H1 (cell line): ENCODE measurements around the gene TPT1. TPM values are rescaled to one million over a fixed set of nuclear protein-coding genes. Genes with fewer than 3 reads are reported as not detected.

Experiments
- EP300 ChIP-seq, 2 experiments: IDR thresholded peaks; 1 replicate in 1 of 2; 2 replicates in 1 of 2; pipeline ENCODE4 v1.6.1; 2011 to 2012; ENCODE audit warnings: low read depth in 2 of 2, low read length in 2 of 2, mild to moderate bottlenecking in 2 of 2, borderline replicate concordance in 1 of 2, inconsistent platforms in 1 of 2, moderate library complexity in 1 of 2
- MAFK ChIP-seq: IDR thresholded peaks from 2 replicates; pipeline ENCODE4 v1.6.1; 2012; ENCODE audit warnings: low read depth, mild to moderate bottlenecking, improper control_type of control experiment, low read length
- SIX5 ChIP-seq: IDR thresholded peaks from 2 replicates; pipeline ENCODE4 v1.6.1; 2011; ENCODE audit warnings: mild to moderate bottlenecking, low read depth, low read length
- TAF7 ChIP-seq: optimal IDR thresholded peaks from 2 replicates; pipeline ENCODE3; 2011; ENCODE audit warnings: low read depth, mild to moderate bottlenecking, inconsistent platforms, low read length, moderate library complexity, borderline replicate concordance
- YY1 ChIP-seq: IDR thresholded peaks from 2 replicates; pipeline ENCODE4 v1.6.1; 2011; ENCODE audit warnings: low read depth, mild to moderate bottlenecking, low read length
- polyA plus RNA-seq, 7 experiments: library from polyadenylated mRNA; depleted of rRNA in 3 of 7; stranded (reverse) in 5 of 7; unstranded in 2 of 7; fragments of >200 nt in 5 of 7; fragments of 200-250 nt in 2 of 7; gene quantifications; 1 replicate in 5 of 7; 2 replicates in 1 of 7; 4 replicates in 1 of 7; pipeline versions ENCODE4 v1.2.1 to v1.2.3, GENCODE V29; 2011 to 2013; ENCODE audit warnings: missing spikeins in 2 of 7, mixed read lengths in 2 of 7
- total RNA-seq: library from RNA; stranded (reverse); fragmentation: NEBNext Ultra II Directional; extraction: Animal tissue kit (Norgen Biotek cat#: 25700); gene quantifications from 2 replicates; pipeline ENCODE4 v1.2.1, GENCODE V29; 2021
- TF ChIP-seq, protein P1 (sequence below): fragments of 300-600 bp; sonication (generic); IDR thresholded peaks from 2 replicates; pipeline ENCODE4 v1.7.1; 2012; ENCODE audit warnings: low read length, moderate library complexity, mild to moderate bottlenecking, inconsistent platforms; ENCODE audit not compliant: insufficient replicate concordance
- TF ChIP-seq, protein P2 (sequence below), 3 experiments: IDR thresholded peaks; 1 replicate in 2 of 3; 2 replicates in 1 of 3; pipeline versions ENCODE4 v1.5.1 to v1.6.1; 2011; ENCODE audit warnings: low read length in 3 of 3, mild to moderate bottlenecking in 3 of 3, inconsistent platforms in 2 of 3, low read depth in 1 of 3, moderate library complexity in 1 of 3; ENCODE audit not compliant: insufficient read depth in 1 of 3; ENCODE audit errors: control extremely low read depth in 1 of 3

Gene TPT1
- total and polyA plus RNA-seq, 2 of the 8 experiments (the other 6 are each of a cell fraction or from before 2014, with no cell fraction given), result 2,245 to 2,279 TPM

DNA sequence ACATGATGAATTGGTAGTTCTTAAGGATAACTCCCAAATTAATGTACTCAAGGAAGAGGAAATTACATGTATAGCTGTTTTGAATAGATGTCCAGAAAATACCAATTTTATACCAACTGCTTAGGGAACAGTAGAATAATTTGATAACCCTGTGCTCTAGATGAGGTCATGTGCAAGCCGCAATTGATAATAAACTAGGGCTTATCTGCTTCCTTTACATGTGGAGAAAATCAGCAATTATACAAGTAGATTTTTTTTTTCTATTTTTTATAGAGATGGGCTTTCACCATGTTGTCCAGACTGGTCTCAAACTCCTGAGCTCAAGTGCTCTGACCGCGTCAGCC lies 9.3 kb downstream of the TPT1 start (continued):
- TF ChIP-seq, protein P1, sequence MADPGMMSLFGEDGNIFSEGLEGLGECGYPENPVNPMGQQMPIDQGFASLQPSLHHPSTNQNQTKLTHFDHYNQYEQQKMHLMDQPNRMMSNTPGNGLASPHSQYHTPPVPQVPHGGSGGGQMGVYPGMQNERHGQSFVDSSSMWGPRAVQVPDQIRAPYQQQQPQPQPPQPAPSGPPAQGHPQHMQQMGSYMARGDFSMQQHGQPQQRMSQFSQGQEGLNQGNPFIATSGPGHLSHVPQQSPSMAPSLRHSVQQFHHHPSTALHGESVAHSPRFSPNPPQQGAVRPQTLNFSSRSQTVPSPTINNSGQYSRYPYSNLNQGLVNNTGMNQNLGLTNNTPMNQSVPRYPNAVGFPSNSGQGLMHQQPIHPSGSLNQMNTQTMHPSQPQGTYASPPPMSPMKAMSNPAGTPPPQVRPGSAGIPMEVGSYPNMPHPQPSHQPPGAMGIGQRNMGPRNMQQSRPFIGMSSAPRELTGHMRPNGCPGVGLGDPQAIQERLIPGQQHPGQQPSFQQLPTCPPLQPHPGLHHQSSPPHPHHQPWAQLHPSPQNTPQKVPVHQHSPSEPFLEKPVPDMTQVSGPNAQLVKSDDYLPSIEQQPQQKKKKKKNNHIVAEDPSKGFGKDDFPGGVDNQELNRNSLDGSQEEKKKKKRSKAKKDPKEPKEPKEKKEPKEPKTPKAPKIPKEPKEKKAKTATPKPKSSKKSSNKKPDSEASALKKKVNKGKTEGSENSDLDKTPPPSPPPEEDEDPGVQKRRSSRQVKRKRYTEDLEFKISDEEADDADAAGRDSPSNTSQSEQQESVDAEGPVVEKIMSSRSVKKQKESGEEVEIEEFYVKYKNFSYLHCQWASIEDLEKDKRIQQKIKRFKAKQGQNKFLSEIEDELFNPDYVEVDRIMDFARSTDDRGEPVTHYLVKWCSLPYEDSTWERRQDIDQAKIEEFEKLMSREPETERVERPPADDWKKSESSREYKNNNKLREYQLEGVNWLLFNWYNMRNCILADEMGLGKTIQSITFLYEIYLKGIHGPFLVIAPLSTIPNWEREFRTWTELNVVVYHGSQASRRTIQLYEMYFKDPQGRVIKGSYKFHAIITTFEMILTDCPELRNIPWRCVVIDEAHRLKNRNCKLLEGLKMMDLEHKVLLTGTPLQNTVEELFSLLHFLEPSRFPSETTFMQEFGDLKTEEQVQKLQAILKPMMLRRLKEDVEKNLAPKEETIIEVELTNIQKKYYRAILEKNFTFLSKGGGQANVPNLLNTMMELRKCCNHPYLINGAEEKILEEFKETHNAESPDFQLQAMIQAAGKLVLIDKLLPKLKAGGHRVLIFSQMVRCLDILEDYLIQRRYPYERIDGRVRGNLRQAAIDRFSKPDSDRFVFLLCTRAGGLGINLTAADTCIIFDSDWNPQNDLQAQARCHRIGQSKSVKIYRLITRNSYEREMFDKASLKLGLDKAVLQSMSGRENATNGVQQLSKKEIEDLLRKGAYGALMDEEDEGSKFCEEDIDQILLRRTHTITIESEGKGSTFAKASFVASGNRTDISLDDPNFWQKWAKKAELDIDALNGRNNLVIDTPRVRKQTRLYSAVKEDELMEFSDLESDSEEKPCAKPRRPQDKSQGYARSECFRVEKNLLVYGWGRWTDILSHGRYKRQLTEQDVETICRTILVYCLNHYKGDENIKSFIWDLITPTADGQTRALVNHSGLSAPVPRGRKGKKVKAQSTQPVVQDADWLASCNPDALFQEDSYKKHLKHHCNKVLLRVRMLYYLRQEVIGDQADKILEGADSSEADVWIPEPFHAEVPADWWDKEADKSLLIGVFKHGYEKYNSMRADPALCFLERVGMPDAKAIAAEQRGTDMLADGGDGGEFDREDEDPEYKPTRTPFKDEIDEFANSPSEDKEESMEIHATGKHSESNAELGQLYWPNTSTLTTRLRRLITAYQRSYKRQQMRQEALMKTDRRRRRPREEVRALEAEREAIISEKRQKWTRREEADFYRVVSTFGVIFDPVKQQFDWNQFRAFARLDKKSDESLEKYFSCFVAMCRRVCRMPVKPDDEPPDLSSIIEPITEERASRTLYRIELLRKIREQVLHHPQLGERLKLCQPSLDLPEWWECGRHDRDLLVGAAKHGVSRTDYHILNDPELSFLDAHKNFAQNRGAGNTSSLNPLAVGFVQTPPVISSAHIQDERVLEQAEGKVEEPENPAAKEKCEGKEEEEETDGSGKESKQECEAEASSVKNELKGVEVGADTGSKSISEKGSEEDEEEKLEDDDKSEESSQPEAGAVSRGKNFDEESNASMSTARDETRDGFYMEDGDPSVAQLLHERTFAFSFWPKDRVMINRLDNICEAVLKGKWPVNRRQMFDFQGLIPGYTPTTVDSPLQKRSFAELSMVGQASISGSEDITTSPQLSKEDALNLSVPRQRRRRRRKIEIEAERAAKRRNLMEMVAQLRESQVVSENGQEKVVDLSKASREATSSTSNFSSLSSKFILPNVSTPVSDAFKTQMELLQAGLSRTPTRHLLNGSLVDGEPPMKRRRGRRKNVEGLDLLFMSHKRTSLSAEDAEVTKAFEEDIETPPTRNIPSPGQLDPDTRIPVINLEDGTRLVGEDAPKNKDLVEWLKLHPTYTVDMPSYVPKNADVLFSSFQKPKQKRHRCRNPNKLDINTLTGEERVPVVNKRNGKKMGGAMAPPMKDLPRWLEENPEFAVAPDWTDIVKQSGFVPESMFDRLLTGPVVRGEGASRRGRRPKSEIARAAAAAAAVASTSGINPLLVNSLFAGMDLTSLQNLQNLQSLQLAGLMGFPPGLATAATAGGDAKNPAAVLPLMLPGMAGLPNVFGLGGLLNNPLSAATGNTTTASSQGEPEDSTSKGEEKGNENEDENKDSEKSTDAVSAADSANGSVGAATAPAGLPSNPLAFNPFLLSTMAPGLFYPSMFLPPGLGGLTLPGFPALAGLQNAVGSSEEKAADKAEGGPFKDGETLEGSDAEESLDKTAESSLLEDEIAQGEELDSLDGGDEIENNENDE, result no peak
- TF ChIP-seq EP300 (IDR thresholded peaks at IDR 0.05; ENCODE audit: borderline replicate concordance in 1 of 2, low read depth in 2 of 2, low read length in 2 of 2) (no peak), TAF7 (no peak), MAFK (no peak), SIX5 (no peak), YY1 (no peak)
- TF ChIP-seq, protein P2, sequence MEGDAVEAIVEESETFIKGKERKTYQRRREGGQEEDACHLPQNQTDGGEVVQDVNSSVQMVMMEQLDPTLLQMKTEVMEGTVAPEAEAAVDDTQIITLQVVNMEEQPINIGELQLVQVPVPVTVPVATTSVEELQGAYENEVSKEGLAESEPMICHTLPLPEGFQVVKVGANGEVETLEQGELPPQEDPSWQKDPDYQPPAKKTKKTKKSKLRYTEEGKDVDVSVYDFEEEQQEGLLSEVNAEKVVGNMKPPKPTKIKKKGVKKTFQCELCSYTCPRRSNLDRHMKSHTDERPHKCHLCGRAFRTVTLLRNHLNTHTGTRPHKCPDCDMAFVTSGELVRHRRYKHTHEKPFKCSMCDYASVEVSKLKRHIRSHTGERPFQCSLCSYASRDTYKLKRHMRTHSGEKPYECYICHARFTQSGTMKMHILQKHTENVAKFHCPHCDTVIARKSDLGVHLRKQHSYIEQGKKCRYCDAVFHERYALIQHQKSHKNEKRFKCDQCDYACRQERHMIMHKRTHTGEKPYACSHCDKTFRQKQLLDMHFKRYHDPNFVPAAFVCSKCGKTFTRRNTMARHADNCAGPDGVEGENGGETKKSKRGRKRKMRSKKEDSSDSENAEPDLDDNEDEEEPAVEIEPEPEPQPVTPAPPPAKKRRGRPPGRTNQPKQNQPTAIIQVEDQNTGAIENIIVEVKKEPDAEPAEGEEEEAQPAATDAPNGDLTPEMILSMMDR (IDR thresholded peaks at IDR 0.05; ENCODE audit: control extremely low read depth in 1 of 3, insufficient read depth in 1 of 3, low read depth in 1 of 3, low read length in 3 of 3), result no peak
